ENCODE results near the gene PCNT. TPM values are rescaled to one million over a fixed set of nuclear protein-coding genes. Genes with fewer than 3 reads are reported as not detected.

PCNT gene
- total and polyA plus RNA-seq, 2 of the 4 experiments (the other 2 are of a cell fraction) = 10.0 to 19.4 TPM

- H3K27ac ChIP-seq (ENCODE audit: insufficient read depth, low read length) = no peak overlapping the region
- dilution Hi-C loops (cut with HindIII; ENCODE audit: low sequenced_read_pairs, unreplicated experiment) (no loop called here), intact Hi-C loops (cut with micrococcal nuclease) (no loop called here), in situ Hi-C loops (cut with MboI; ENCODE audit: low sequenced_read_pairs) (no loop called here)
- no peaks in the 10 kb centered on the region; a peak in 1 of 4 replicates for H3K79me1 ChIP-seq (ENCODE audit: low read depth in 1 of 2, low read length in 2 of 2)
- no peaks in the 10 kb centered on the region for H4K20me1 ChIP-seq (ENCODE audit: insufficient read depth, low read length)
- DNase-seq (no peak), ATAC-seq (ENCODE audit: low read depth) (no peak)
- H3K9me3 ChIP-seq (ENCODE audit: control insufficient read depth, insufficient read depth, low read length) = no peaks in the 10 kb centered on the region
- H2BK120ac ChIP-seq (ENCODE audit: low read depth, low read length) = no peak overlapping the region
- H3K9me1 ChIP-seq (ENCODE audit: insufficient read depth, low read length) = no peaks in the 10 kb centered on the region
- H4K8ac ChIP-seq (ENCODE audit: low read depth in 2 of 2, low read length in 2 of 2) = no peak overlapping the region
- H2AFZ ChIP-seq (replicated peaks; ENCODE audit: low read length, poor library complexity) = no peak overlapping the region
- H3K27me3 ChIP-seq (ENCODE audit: control insufficient read depth, insufficient read depth, low read length) = no peaks in the 10 kb centered on the region
- H3K18ac ChIP-seq (ENCODE audit: low read depth, low read length) = no peak overlapping the region
- H3K4me3 ChIP-seq (ENCODE audit: insufficient read depth, low read depth, low read length) = no peak overlapping the region
- no peak overlapping the region for H3K4ac ChIP-seq (ENCODE audit: low read depth, low read length)
- no peak overlapping the region for H2AK5ac ChIP-seq (ENCODE audit: low read depth, low read length)
- H3K56ac ChIP-seq (ENCODE audit: extremely low read depth, insufficient read depth, low read length) = no peak overlapping the region
- H3K14ac ChIP-seq (replicated peaks; ENCODE audit: low read depth, low read length) = no peak overlapping the region
- no peak overlapping the region for H3K23ac ChIP-seq (ENCODE audit: low read depth, low read length)
- CTCF ChIA-PET = no interaction called here
- no TSS peak for BruUV-seq (replicated peaks)
- peaks cover 42% of the 10 kb centered on the region for H3K36me3 ChIP-seq (ENCODE audit: control insufficient read depth, insufficient read depth, low read length)
- no CpG with 5 or more reads among the region's 14 CpGs for WGBS, 2 experiments (ENCODE audit: extremely low coverage in 2 of 2, insufficient read length in 1 of 2)
- H2BK5ac ChIP-seq (ENCODE audit: low read depth, low read length, poor library complexity, severe bottlenecking) = no peak overlapping the region
- no peak overlapping the region for H2BK15ac ChIP-seq (ENCODE audit: low read depth, low read length)
- POLR2A ChIA-PET (ENCODE audit: unreplicated experiment) = no interaction called here
- no peak overlapping the region for H2AK9ac ChIP-seq (replicated peaks; ENCODE audit: low read depth, low read length, poor library complexity)
- no peak overlapping the region for H3K4me2 ChIP-seq (ENCODE audit: low read depth, low read length)
- H2BK20ac ChIP-seq (ENCODE audit: low read depth, low read length) = no peak overlapping the region
- H4K5ac ChIP-seq (ENCODE audit: low read depth, low read length) = no peak overlapping the region
- H3K4me1 ChIP-seq (ENCODE audit: control insufficient read depth, insufficient read depth, low read length) = no peaks in the 10 kb centered on the region
- TF ChIP-seq SMC3 (IDR thresholded peaks at IDR 0.05; ENCODE audit: low read depth, low read length) = no peak
- TF ChIP-seq, protein P1, sequence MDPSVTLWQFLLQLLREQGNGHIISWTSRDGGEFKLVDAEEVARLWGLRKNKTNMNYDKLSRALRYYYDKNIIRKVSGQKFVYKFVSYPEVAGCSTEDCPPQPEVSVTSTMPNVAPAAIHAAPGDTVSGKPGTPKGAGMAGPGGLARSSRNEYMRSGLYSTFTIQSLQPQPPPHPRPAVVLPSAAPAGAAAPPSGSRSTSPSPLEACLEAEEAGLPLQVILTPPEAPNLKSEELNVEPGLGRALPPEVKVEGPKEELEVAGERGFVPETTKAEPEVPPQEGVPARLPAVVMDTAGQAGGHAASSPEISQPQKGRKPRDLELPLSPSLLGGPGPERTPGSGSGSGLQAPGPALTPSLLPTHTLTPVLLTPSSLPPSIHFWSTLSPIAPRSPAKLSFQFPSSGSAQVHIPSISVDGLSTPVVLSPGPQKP (IDR thresholded peaks at IDR 0.05; ENCODE audit: borderline replicate concordance, low read depth, low read length) = no peak
- TF ChIP-seq USF2 (IDR thresholded peaks at IDR 0.05; ENCODE audit: low read depth, low read length) = no peak
- TF ChIP-seq MXI1 (IDR thresholded peaks at IDR 0.05; ENCODE audit: borderline replicate concordance, low read depth, low read length) = no peak
- no peak for TF ChIP-seq CTCF (conservative IDR thresholded peaks at IDR 0.05; ENCODE audit: low read depth, low read length)
- no peak for TF ChIP-seq MAZ (IDR thresholded peaks at IDR 0.05; ENCODE audit: borderline replicate concordance, low read depth, low read length)
- TF ChIP-seq BHLHE40 (IDR thresholded peaks at IDR 0.05; ENCODE audit: low read depth, low read length) = no peak
- TF ChIP-seq CHD1 (IDR thresholded peaks at IDR 0.05; ENCODE audit: low read depth, low read length) = no peak
- TF ChIP-seq RCOR1 (IDR thresholded peaks at IDR 0.05; ENCODE audit: insufficient replicate concordance, low read length) = no peak
- no peak for TF ChIP-seq RFX5 (IDR thresholded peaks at IDR 0.05; ENCODE audit: low read depth, low read length)
- no peak for TF ChIP-seq RAD21 (IDR thresholded peaks at IDR 0.05; ENCODE audit: low read length)
- TF ChIP-seq MAFK (IDR thresholded peaks at IDR 0.05; ENCODE audit: low read depth, low read length) = no peak
- TF ChIP-seq POLR2A (IDR thresholded peaks at IDR 0.05; ENCODE audit: low read depth, low read length) = no peak
- TF ChIP-seq FOS (IDR thresholded peaks at IDR 0.05; ENCODE audit: low read depth, low read length) = no peak
- no peak for TF ChIP-seq NFE2L2 (IDR thresholded peaks at IDR 0.05; ENCODE audit: low read depth, low read length)
- TF ChIP-seq CEBPB (IDR thresholded peaks at IDR 0.05; ENCODE audit: low read depth, low read length) = no peak
- no peak overlapping the region for H3K9ac ChIP-seq (ENCODE audit: low read depth, low read length)
- no peak overlapping the region for H4K91ac ChIP-seq (ENCODE audit: insufficient read depth, low read depth, low read length)
Measured at GRCh38 chr21:46424621-46425020, 100.7 kb downstream of the PCNT start.
